HG03520 (cell line): ENCODE results near the gene S100A8.
"Not testable (repeated sequence)": the region's sequence is repeated elsewhere in the genome, so short reads cannot be mapped to it uniquely, and the experiment has no call there.

ENCODE experiments used
- ATAC-seq: cut with Tn5 transposase; IDR thresholded peaks from one replicate; pipeline ENCODE4 v1.9.1; 2021; ENCODE audit warnings: mild to moderate bottlenecking, moderate library complexity; ENCODE audit not compliant: unreplicated experiment

Gene S100A8

GRCh38 chr1:153348511-153349362 is 42.1 kb downstream of the S100A8 start, which contains the start of gene PGLYRP4:
Gene PGLYRP4, minus strand, starts transcription at chr1:153348841. Its CDS starts 909 bp downstream, at chr1:153347932.
- no peak for ATAC-seq

GRCh38 chr1:153347856-153348255 is 43.0 kb downstream of the S100A8 start:
- no peak for ATAC-seq

- not testable (repeated sequence) for ATAC-seq
Measured at GRCh38 chr1:153347049-153347448, 43.8 kb downstream of the S100A8 start.

GRCh38 chr1:153346077-153346723 is 44.7 kb downstream of the S100A8 start:
- no peak for ATAC-seq

- no peak for ATAC-seq
Measured at GRCh38 chr1:153345187-153346076, 45.4 kb downstream of the S100A8 start.

GRCh38 chr1:153344718-153345025 is 46.2 kb downstream of the S100A8 start:
- no peak for ATAC-seq

GRCh38 chr1:153343811-153344717 is 46.8 kb downstream of the S100A8 start:
- no peak for ATAC-seq

GRCh38 chr1:153343040-153343681 is 47.7 kb downstream of the S100A8 start:
- ATAC-seq, result no peak

- no peak for ATAC-seq
Measured at GRCh38 chr1:153342178-153342577, 48.7 kb downstream of the S100A8 start.

- no peak for ATAC-seq
Measured at GRCh38 chr1:153341431-153341934, 49.4 kb downstream of the S100A8 start.

GRCh38 chr1:153340356-153340755 is 50.5 kb downstream of the S100A8 start:
- ATAC-seq, result no peak
